SK-N-SH (cell line): ENCODE measurements around the gene TMEM232. TPM values are rescaled to one million over a fixed set of nuclear protein-coding genes. Genes with fewer than 3 reads are reported as not detected.

Source experiments
- CTCF ChIA-PET: fragments of 300-600, 350-600 bp; formaldehyde crosslinking; extraction: SDS; loops from one replicate; lab custom pipeline; 2021; lab: Yijun Ruan, JAX
- POLR2A ChIA-PET: fragments of 350-600 bp; sonication (Branson Sonifier 250); formaldehyde crosslinking; extraction: SDS; loops from one replicate; lab custom pipeline; 2020; ENCODE audit warnings: antibody characterized with exemption, inconsistent platforms; lab: Yijun Ruan, JAX
- DNase-seq: peaks from one replicate; pipeline ENCODE4 v3.0.0; 2012
- H2AFZ ChIP-seq: fragments of 200-600 bp; sonication (generic); 2 replicates; pipeline ENCODE4 v1.8.1; 2016; ENCODE audit warnings: antibody characterized with exemption, mild to moderate bottlenecking, low read depth
- H3F3A ChIP-seq: fragments of 200-600 bp; sonication (generic); replicated peaks from 2 replicates; pipeline ENCODE3; 2016; ENCODE audit warnings: antibody characterized with exemption, mild to moderate bottlenecking; ENCODE audit not compliant: insufficient read depth
- H3K27ac ChIP-seq, 2 experiments: fragments of 200-500 bp in 1 of 2; fragments of 200-600 bp in 1 of 2; sonication (Bioruptor generic) in 1 of 2; sonication (generic), shearing (Covaris generic) in 1 of 2; 2 replicates each; pipeline versions ENCODE4 v1.5.1 to v1.6.1; 2014 to 2016; ENCODE audit warnings: low read depth in 2 of 2, inconsistent platforms in 1 of 2, low read length in 1 of 2, mild to moderate bottlenecking in 1 of 2, mixed read lengths in 1 of 2
- H3K27me3 ChIP-seq: fragments of 200-600 bp; sonication (generic), shearing (Covaris generic); 2 replicates; pipeline ENCODE4 v1.6.1; 2016; ENCODE audit warnings: mixed run types; ENCODE audit not compliant: insufficient read depth
- H3K36me3 ChIP-seq, 2 experiments: fragments of 200-500 bp in 1 of 2; fragments of 200-600 bp in 1 of 2; sonication (Bioruptor generic) in 1 of 2; sonication (generic) in 1 of 2; replicated peaks in 1 of 2; 2 replicates each; pipeline versions ENCODE3 to v1.5.1; 2014 to 2016; ENCODE audit warnings: low read length in 1 of 2, mild to moderate bottlenecking in 1 of 2; ENCODE audit not compliant: insufficient read depth in 2 of 2, control insufficient read depth in 1 of 2
- H3K4me1 ChIP-seq, 2 experiments: fragments of 200-500 bp in 1 of 2; fragments of 200-600 bp in 1 of 2; sonication (Bioruptor generic) in 1 of 2; sonication (generic), shearing (Covaris generic) in 1 of 2; 2 replicates each; pipeline versions ENCODE4 v1.5.1 to v1.6.1; 2014 to 2016; ENCODE audit warnings: low read depth in 1 of 2, low read length in 1 of 2, mixed run types in 1 of 2; ENCODE audit not compliant: insufficient read depth in 2 of 2, control insufficient read depth in 1 of 2
- H3K4me2 ChIP-seq: fragments of 200-600 bp; sonication (generic), shearing (Covaris generic); 2 replicates; pipeline ENCODE4 v1.6.1; 2017; ENCODE audit warnings: mixed run types
- H3K4me3 ChIP-seq, 2 experiments: fragments of 200-500 bp in 1 of 2; fragments of 200-600 bp in 1 of 2; sonication (Bioruptor generic) in 1 of 2; sonication (generic), shearing (Covaris generic) in 1 of 2; 2 replicates each; pipeline versions ENCODE4 v1.5.1 to v1.8.1; 2014 to 2016; ENCODE audit warnings: low read depth in 2 of 2, inconsistent platforms in 1 of 2, low read length in 1 of 2, mild to moderate bottlenecking in 1 of 2, mixed read lengths in 1 of 2, moderate library complexity in 1 of 2
- H3K79me2 ChIP-seq: fragments of 200-600 bp; sonication (generic); 2 replicates; pipeline ENCODE4 v1.8.1; 2017; ENCODE audit warnings: mild to moderate bottlenecking; ENCODE audit not compliant: insufficient read depth
- H3K9ac ChIP-seq: fragments of 200-600 bp; sonication (generic); 2 replicates; pipeline ENCODE4 v1.6.1; 2017; ENCODE audit warnings: mixed run types
- H3K9me2 ChIP-seq: fragments of 200-600 bp; sonication (generic); 2 replicates; pipeline ENCODE4 v1.6.1; 2017; ENCODE audit warnings: mixed run types
- H3K9me3 ChIP-seq: fragments of 200-600 bp; sonication (generic); 2 replicates; pipeline ENCODE4 v1.6.1; 2017; ENCODE audit warnings: mixed run types, mild to moderate bottlenecking, moderate library complexity
- H4K20me1 ChIP-seq: fragments of 200-600 bp; sonication (generic); 2 replicates; pipeline ENCODE4 v1.6.1; 2017; ENCODE audit warnings: mild to moderate bottlenecking, mixed run types; ENCODE audit not compliant: insufficient read depth
- ELF1 ChIP-seq: IDR thresholded peaks from 2 replicates; pipeline ENCODE4 v1.4.0; 2012
- FOXM1 ChIP-seq: IDR thresholded peaks from 2 replicates; pipeline ENCODE4 v1.4.0; 2012; ENCODE audit warnings: low read depth, mild to moderate bottlenecking
- GABPA ChIP-seq: IDR thresholded peaks from 2 replicates; pipeline ENCODE4 v1.4.0; 2012; ENCODE audit warnings: low read depth, mild to moderate bottlenecking
- GATA2 ChIP-seq: sonication (generic); formaldehyde crosslinking; IDR thresholded peaks from 2 replicates; pipeline ENCODE4 v1.5.0; 2020; ENCODE audit warnings: mild to moderate bottlenecking, missing genetic modification reagents
- JUND ChIP-seq: IDR thresholded peaks from 2 replicates; pipeline ENCODE4 v1.4.0; 2012
- MEF2A ChIP-seq: IDR thresholded peaks from 2 replicates; pipeline ENCODE4 v1.4.0; 2012; ENCODE audit warnings: low read depth, borderline replicate concordance
- MXI1 ChIP-seq: IDR thresholded peaks from 2 replicates; pipeline ENCODE4 v1.6.1; 2012; ENCODE audit warnings: mild to moderate bottlenecking, low read depth, low read length, improper control_type of control experiment
- RAD21 ChIP-seq: IDR thresholded peaks from 2 replicates; pipeline ENCODE4 v1.6.1; 2012; ENCODE audit warnings: mild to moderate bottlenecking, low read length
- RFX5 ChIP-seq: IDR thresholded peaks from 2 replicates; pipeline ENCODE4 v1.6.1; 2012; ENCODE audit warnings: mild to moderate bottlenecking, improper control_type of control experiment, low read length
- RXRA ChIP-seq: IDR thresholded peaks from 2 replicates; pipeline ENCODE4 v1.4.0; 2012; ENCODE audit warnings: low read depth, mild to moderate bottlenecking, borderline replicate concordance
- SMC3 ChIP-seq: IDR thresholded peaks from 2 replicates; pipeline ENCODE4 v1.6.1; 2012; ENCODE audit warnings: low read depth, low read length, improper control_type of control experiment
- YY1 ChIP-seq: IDR thresholded peaks from 2 replicates; pipeline ENCODE4 v1.4.0; 2012; ENCODE audit warnings: low read depth, mild to moderate bottlenecking
- WGBS: methylation state at CpG from one replicate; pipeline ENCODE4 v1.1.6; 2017; ENCODE audit warnings: low lambda C conversion rate; 5-methylcytosine and 5-hydroxymethylcytosine counted together
- polyA plus RNA-seq, 3 experiments: library from polyadenylated mRNA; depleted of rRNA; stranded (reverse); fragments of >200 nt; gene quantifications; 2 replicates each; pipeline ENCODE4 v1.2.3, GENCODE V29; 2012
- TF ChIP-seq, protein P1 (sequence below): fragments of 200-600 bp; sonication (generic); IDR thresholded peaks from 2 replicates; pipeline ENCODE4 v1.6.1; 2017; ENCODE audit warnings: antibody characterized with exemption, mild to moderate bottlenecking, moderate library complexity
- TF ChIP-seq, protein P2 (sequence below): fragments of 150-350 bp; IDR thresholded peaks from 2 replicates; pipeline ENCODE4 v1.6.1; 2016; ENCODE audit warnings: mild to moderate bottlenecking, low read depth, low read length
- TF ChIP-seq, protein P3 (sequence below): IDR thresholded peaks from 2 replicates; pipeline ENCODE4 v1.4.0; 2012; ENCODE audit warnings: low read depth, borderline replicate concordance
- TF ChIP-seq, protein P4 (sequence below): fragments of 150-350 bp; IDR thresholded peaks from 2 replicates; pipeline ENCODE4 v1.6.1; 2017; ENCODE audit warnings: antibody characterized with exemption, low read length, low read depth, borderline replicate concordance

The TMEM232 gene
- polyA plus RNA-seq, 1 of the 3 experiments (the other 2 are of a cell fraction), result 0.66 TPM

DNA sequence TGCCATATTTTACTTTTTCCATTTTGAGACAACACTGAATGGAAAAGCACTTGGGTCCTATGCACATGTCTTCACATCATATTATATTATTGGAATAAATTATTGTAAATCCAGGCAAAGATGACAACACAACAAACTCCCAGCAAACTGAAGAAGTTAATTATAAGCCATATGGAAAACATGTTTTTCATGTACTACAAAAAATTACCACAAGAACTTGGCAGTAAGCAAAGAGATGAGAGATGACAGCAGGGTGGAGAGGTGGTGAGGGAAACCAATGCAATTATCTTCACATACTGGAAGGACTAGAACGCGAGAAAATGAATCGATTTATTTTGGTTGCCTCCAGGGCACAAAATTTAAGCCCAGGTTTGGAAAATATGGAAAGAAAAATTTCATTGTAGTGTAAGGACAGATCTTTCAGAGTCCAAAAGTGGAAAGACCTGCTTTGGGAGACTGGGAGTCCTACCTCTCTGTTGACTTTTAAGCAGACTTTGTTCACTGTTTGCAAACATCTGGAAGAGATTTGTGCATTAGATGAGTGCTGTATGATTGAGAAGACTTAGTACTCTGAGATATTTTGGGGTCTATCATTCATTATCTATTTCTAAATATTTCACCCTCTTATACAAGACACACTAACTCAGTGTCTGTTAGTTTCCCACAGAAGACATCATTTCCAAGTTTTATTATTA lies 138.0 kb downstream of the TMEM232 start:
- Histone ChIP-seq H2AFZ (no peak overlapping the region), H3F3A (no peaks in the 10 kb centered on the region), H3K9ac (no peak overlapping the region), H3K4me1 (no peaks in the 10 kb centered on the region; a peak in 1 of 4 replicates), H3K36me3 (no peaks in the 10 kb centered on the region), H3K9me3 (no peaks in the 10 kb centered on the region), H3K9me2 (no peaks in the 10 kb centered on the region), H3K4me3 (no peak overlapping the region), H3K79me2 (no peaks in the 10 kb centered on the region), H4K20me1 (no peaks in the 10 kb centered on the region), H3K27me3 (no peaks in the 10 kb centered on the region), H3K27ac (no peak overlapping the region), H3K4me2 (no peak overlapping the region)
- CTCF ChIA-PET, result no interaction called here
- WGBS, result 70% methylated on average over 3 of the region's 3 CpGs
- DNase-seq, result no peak
- POLR2A ChIA-PET, result no interaction called here
- TF ChIP-seq RAD21, result no peak
- TF ChIP-seq YY1, result no peak
- no peak for TF ChIP-seq SMC3
- TF ChIP-seq, protein P1, sequence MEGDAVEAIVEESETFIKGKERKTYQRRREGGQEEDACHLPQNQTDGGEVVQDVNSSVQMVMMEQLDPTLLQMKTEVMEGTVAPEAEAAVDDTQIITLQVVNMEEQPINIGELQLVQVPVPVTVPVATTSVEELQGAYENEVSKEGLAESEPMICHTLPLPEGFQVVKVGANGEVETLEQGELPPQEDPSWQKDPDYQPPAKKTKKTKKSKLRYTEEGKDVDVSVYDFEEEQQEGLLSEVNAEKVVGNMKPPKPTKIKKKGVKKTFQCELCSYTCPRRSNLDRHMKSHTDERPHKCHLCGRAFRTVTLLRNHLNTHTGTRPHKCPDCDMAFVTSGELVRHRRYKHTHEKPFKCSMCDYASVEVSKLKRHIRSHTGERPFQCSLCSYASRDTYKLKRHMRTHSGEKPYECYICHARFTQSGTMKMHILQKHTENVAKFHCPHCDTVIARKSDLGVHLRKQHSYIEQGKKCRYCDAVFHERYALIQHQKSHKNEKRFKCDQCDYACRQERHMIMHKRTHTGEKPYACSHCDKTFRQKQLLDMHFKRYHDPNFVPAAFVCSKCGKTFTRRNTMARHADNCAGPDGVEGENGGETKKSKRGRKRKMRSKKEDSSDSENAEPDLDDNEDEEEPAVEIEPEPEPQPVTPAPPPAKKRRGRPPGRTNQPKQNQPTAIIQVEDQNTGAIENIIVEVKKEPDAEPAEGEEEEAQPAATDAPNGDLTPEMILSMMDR, result no peak
- TF ChIP-seq FOXM1, result no peak
- no peak for TF ChIP-seq JUND
- TF ChIP-seq GABPA, result no peak
- TF ChIP-seq MXI1, result no peak
- TF ChIP-seq, protein P2, sequence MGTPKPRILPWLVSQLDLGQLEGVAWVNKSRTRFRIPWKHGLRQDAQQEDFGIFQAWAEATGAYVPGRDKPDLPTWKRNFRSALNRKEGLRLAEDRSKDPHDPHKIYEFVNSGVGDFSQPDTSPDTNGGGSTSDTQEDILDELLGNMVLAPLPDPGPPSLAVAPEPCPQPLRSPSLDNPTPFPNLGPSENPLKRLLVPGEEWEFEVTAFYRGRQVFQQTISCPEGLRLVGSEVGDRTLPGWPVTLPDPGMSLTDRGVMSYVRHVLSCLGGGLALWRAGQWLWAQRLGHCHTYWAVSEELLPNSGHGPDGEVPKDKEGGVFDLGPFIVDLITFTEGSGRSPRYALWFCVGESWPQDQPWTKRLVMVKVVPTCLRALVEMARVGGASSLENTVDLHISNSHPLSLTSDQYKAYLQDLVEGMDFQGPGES, result no peak
- TF ChIP-seq, protein P3, sequence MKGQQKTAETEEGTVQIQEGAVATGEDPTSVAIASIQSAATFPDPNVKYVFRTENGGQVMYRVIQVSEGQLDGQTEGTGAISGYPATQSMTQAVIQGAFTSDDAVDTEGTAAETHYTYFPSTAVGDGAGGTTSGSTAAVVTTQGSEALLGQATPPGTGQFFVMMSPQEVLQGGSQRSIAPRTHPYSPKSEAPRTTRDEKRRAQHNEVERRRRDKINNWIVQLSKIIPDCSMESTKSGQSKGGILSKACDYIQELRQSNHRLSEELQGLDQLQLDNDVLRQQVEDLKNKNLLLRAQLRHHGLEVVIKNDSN, result no peak
- no peak for TF ChIP-seq RXRA
- TF ChIP-seq, all 33 proteins: peak for 0

DNA sequence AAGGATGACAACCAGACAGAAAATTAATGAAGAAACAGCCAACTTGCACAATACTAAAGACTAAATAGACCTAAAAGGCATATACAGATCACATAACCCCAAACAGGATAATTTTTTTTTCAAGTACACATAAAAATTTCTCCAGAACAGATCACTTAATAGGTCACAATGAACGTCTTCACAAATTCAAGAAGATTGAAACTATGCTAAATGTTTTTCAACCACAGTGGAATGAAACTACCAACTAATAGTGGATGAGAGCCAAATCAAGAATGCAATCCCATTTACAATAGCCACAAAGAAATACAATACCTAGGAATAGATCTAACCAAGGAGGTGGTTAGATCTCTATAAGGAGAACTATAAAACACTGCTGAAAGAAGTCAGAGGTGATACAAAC lies 145.8 kb downstream of the TMEM232 start:
- Histone ChIP-seq H3K36me3 (no peaks in the 10 kb centered on the region), H3K9me2 (no peaks in the 10 kb centered on the region), H3K79me2 (no peaks in the 10 kb centered on the region), H3K4me2 (no peak overlapping the region), H3K4me3 (no peak overlapping the region), H2AFZ (no peak overlapping the region), H4K20me1 (no peaks in the 10 kb centered on the region), H3K9me3 (no peaks in the 10 kb centered on the region), H3K27me3 (no peaks in the 10 kb centered on the region), H3F3A (no peaks in the 10 kb centered on the region)
- POLR2A ChIA-PET, result no interaction called here
- no peak for DNase-seq
- TF ChIP-seq ELF1 (no peak), RFX5 (no peak), MEF2A (no peak), GATA2 (CRISPR knock-in tag) (no peak), MXI1 (no peak), JUND (no peak)
- TF ChIP-seq, protein P3, result no peak
- TF ChIP-seq, protein P4, sequence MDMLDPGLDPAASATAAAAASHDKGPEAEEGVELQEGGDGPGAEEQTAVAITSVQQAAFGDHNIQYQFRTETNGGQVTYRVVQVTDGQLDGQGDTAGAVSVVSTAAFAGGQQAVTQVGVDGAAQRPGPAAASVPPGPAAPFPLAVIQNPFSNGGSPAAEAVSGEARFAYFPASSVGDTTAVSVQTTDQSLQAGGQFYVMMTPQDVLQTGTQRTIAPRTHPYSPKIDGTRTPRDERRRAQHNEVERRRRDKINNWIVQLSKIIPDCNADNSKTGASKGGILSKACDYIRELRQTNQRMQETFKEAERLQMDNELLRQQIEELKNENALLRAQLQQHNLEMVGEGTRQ, result no peak
- TF ChIP-seq, all 33 proteins: peak for 0
- Histone ChIP-seq H3K4me1 (no peaks in the 10 kb centered on the region), H3K27ac (no peak overlapping the region), H3K9ac (no peak overlapping the region)
- WGBS, result 45% methylated on average over 1 of the region's 1 CpG
- CTCF ChIA-PET, result no interaction called here
